Measurements from ENCODE around the gene KCNH8. TPM values are rescaled to one million over a fixed set of nuclear protein-coding genes. Genes with fewer than 3 reads are reported as not detected.

KCNH8 gene
- total and polyA plus RNA-seq, 2 experiments from 2014 or later, result 0.97 to 1.1 TPM

DNA sequence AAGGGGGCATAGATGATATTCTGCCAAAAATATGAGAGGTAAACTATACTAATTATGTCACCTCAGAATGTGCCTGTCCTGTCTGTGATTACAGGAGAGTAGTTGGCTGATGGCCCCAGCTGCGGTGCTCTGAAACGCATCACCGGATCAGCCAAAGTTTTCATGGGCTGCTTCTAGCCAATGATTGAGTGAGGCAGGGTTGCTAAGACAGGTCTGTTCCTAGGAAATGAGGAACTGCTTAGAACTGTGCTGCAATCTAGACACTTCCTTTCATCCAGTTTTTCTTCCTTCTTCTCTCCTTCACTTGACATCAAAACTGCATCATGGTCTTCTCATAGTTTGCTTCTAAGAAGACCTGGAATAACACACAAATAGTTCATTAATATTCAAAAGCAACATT, 124.0 kb downstream of the KCNH8 start:
- WGBS (ENCODE audit: low lambda C conversion rate, missing lambda C conversion rate), result 92% methylated on average over 3 of the region's 3 CpGs
- H3K9me3 ChIP-seq (ENCODE audit: low read depth), result no peaks in the 10 kb centered on the region
- H2AFZ ChIP-seq, result no peak overlapping the region
- no peak for TF ChIP-seq EZH2phosphoT487 (IDR thresholded peaks at IDR 0.05; ENCODE audit: low read depth, severe bottlenecking, unreplicated experiment)
- TF ChIP-seq CTCF (IDR thresholded peaks at IDR 0.05; ENCODE audit: poor library complexity), result no peak
- no peak for TF ChIP-seq EZH2 (IDR thresholded peaks at IDR 0.05; ENCODE audit: borderline replicate concordance)
- H3K79me2 ChIP-seq, result no peaks in the 10 kb centered on the region
- no peak overlapping the region for H3K4me3 ChIP-seq
- H3K4me1 ChIP-seq (ENCODE audit: insufficient read depth), result no peaks in the 10 kb centered on the region
- H3K36me3 ChIP-seq (replicated peaks; ENCODE audit: insufficient read depth, low read depth), result no peaks in the 10 kb centered on the region
- no peak overlapping the region for H3K4me2 ChIP-seq
- no peak for DNase-seq (ENCODE audit: low spot score)
- H3K27me3 ChIP-seq, result no peaks in the 10 kb centered on the region
- no peak overlapping the region for H3K27ac ChIP-seq
- H4K20me1 ChIP-seq (ENCODE audit: insufficient read depth, poor library complexity, severe bottlenecking), result no peaks in the 10 kb centered on the region
- no peaks in the 10 kb centered on the region for H3K9me2 ChIP-seq (replicated peaks; ENCODE audit: insufficient read depth)

DNA sequence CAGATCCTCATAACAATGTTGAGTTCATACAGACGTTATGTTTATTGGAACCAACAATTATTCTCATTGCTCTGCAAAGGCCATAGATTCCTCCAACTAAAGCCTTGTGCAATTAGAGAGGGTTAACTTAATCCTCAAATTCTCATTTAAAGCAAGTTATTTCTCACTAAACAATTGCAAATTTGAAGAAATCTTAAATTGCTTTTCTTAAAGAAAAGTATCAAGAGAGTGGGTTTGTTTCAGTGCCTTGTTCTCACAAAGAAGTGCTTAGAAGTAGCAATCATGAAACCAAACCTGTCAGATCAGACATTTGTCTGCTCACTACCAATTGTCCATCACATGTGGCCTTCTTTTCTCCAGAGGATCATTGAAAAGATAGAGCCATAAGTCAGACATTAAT, 124.8 kb downstream of the KCNH8 start:
- Histone ChIP-seq H3K79me2 (no peaks in the 10 kb centered on the region), H3K4me3 (no peak overlapping the region), H3K4me2 (no peak overlapping the region), H3K9me3 (ENCODE audit: low read depth) (no peaks in the 10 kb centered on the region), H2AFZ (no peak overlapping the region), H3K27ac (no peak overlapping the region), H3K9me2 (replicated peaks; ENCODE audit: insufficient read depth) (no peaks in the 10 kb centered on the region), H3K4me1 (ENCODE audit: insufficient read depth) (no peaks in the 10 kb centered on the region), H3K27me3 (no peaks in the 10 kb centered on the region), H3K36me3 (replicated peaks; ENCODE audit: insufficient read depth, low read depth) (no peaks in the 10 kb centered on the region), H4K20me1 (ENCODE audit: insufficient read depth, poor library complexity, severe bottlenecking) (no peaks in the 10 kb centered on the region)
- 50% methylated on average over 1 of the region's 1 CpG for WGBS (ENCODE audit: low lambda C conversion rate, missing lambda C conversion rate)
- TF ChIP-seq CTCF (IDR thresholded peaks at IDR 0.05; ENCODE audit: poor library complexity) (no peak), EZH2 (IDR thresholded peaks at IDR 0.05; ENCODE audit: borderline replicate concordance) (no peak)
- DNase-seq (ENCODE audit: low spot score), result no peak

DNA sequence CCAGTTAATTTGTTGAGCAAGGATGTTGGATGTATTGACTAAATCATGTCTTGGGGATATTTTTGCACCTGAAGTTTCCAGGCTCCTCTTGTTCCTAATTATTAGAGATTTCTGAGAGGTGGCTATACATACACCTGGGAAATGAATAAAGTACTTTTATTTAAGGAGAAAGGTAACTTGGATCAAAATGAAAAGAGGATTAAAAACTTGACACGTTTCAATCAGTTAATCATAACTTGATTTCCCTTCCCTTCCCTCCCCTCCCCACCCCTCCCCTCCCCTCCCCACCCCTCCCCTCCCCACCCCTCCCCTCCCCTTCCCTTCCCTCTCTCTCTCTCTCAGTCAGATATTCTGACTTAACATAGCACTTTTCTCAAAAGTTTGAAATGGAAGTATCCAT, 126.3 kb downstream of the KCNH8 start:
- no peak overlapping the region for H2AFZ ChIP-seq
- no peak overlapping the region for H3K4me2 ChIP-seq
- DNase-seq (ENCODE audit: low spot score), result no peak
- 100% methylated on average over 1 of the region's 1 CpG for WGBS (ENCODE audit: low lambda C conversion rate, missing lambda C conversion rate)
- no peaks in the 10 kb centered on the region for H3K27me3 ChIP-seq
- H3K79me2 ChIP-seq, result no peaks in the 10 kb centered on the region
- H3K36me3 ChIP-seq (replicated peaks; ENCODE audit: insufficient read depth, low read depth), result no peaks in the 10 kb centered on the region
- H3K4me1 ChIP-seq (ENCODE audit: insufficient read depth), result no peaks in the 10 kb centered on the region
- H3K9me3 ChIP-seq (ENCODE audit: low read depth), result no peaks in the 10 kb centered on the region
- H3K9me2 ChIP-seq (replicated peaks; ENCODE audit: insufficient read depth), result no peaks in the 10 kb centered on the region
- H3K27ac ChIP-seq, result no peak overlapping the region
- no peaks in the 10 kb centered on the region for H4K20me1 ChIP-seq (ENCODE audit: insufficient read depth, poor library complexity, severe bottlenecking)
- no peak for TF ChIP-seq EZH2phosphoT487 (IDR thresholded peaks at IDR 0.05; ENCODE audit: low read depth, severe bottlenecking, unreplicated experiment)
- no peak for TF ChIP-seq EZH2 (IDR thresholded peaks at IDR 0.05; ENCODE audit: borderline replicate concordance)
- no peak for TF ChIP-seq CTCF (IDR thresholded peaks at IDR 0.05; ENCODE audit: poor library complexity)
- no peak overlapping the region for H3K4me3 ChIP-seq

GRCh38 chr3:19284974-19285373, 136.7 kb downstream of the KCNH8 start:
- H3K9me2 ChIP-seq (replicated peaks; ENCODE audit: insufficient read depth), result no peaks in the 10 kb centered on the region
- H3K27ac ChIP-seq, result no peak overlapping the region
- TF ChIP-seq CTCF (IDR thresholded peaks at IDR 0.05; ENCODE audit: poor library complexity) (no peak), EZH2 (IDR thresholded peaks at IDR 0.05; ENCODE audit: borderline replicate concordance) (no peak), EZH2phosphoT487 (IDR thresholded peaks at IDR 0.05; ENCODE audit: low read depth, severe bottlenecking, unreplicated experiment) (no peak)
- H3K4me3 ChIP-seq, result no peak overlapping the region
- 87% methylated on average over 3 of the region's 3 CpGs for WGBS (ENCODE audit: low lambda C conversion rate, missing lambda C conversion rate)
- H3K4me1 ChIP-seq (ENCODE audit: insufficient read depth), result no peaks in the 10 kb centered on the region
- no peaks in the 10 kb centered on the region for H3K9me3 ChIP-seq (ENCODE audit: low read depth)
- H3K4me2 ChIP-seq, result no peak overlapping the region
- no peaks in the 10 kb centered on the region for H4K20me1 ChIP-seq (ENCODE audit: insufficient read depth, poor library complexity, severe bottlenecking)
- H3K27me3 ChIP-seq, result no peaks in the 10 kb centered on the region
- no peak overlapping the region for H2AFZ ChIP-seq
- DNase-seq (ENCODE audit: low spot score), result no peak
- no peaks in the 10 kb centered on the region for H3K36me3 ChIP-seq (replicated peaks; ENCODE audit: insufficient read depth, low read depth)
- H3K79me2 ChIP-seq, result no peaks in the 10 kb centered on the region
